Right lobe of liver (tissue), 4 donors: ENCODE results near the gene CACNA1E.

ENCODE experiments used
- POLR2A ChIP-seq: fragments of 450-650 bp; IDR thresholded peaks from one replicate; pipeline ENCODE4 v1.6.1; 2017; ENCODE audit warnings: antibody characterized with exemption, mild to moderate bottlenecking
- TF ChIP-seq, protein P1 (sequence below), 4 donors: fragments of 200-600 bp in 3 of 4; fragments of 450-650 bp in 1 of 4; IDR thresholded peaks; one replicate each; pipeline versions ENCODE4 v1.5.1 to v1.8.0; 2016 to 2022; ENCODE audit warnings: antibody characterized with exemption in 4 of 4, mild to moderate bottlenecking in 2 of 4
- donor health status: DM: no; HTN: no; CAD: no.
- donor health status: DM: no; HTN: no; CAD: no.
- donor health status: DM: no; HTN: yes; CAD: no.

DNA sequence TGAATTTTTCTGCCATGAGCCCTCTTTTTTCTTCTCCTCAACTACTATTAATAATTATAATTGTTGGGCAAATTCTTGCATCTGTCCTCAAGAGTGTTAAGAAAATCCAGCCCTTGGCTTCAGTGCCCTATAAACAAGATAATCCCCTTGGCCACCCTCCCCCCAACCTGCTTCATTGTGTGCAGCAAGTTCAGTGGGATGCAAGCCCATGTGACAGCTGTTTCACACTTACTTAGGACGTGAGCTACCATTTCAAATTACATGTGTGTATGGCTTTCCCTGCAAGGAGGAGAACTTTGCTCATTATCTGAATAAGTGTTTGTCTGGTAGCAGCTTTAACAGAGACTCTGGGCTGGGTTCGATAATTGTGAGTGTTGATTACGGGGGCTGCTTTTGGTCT, 276.2 kb downstream of the CACNA1E start:
- TF ChIP-seq, protein P1, sequence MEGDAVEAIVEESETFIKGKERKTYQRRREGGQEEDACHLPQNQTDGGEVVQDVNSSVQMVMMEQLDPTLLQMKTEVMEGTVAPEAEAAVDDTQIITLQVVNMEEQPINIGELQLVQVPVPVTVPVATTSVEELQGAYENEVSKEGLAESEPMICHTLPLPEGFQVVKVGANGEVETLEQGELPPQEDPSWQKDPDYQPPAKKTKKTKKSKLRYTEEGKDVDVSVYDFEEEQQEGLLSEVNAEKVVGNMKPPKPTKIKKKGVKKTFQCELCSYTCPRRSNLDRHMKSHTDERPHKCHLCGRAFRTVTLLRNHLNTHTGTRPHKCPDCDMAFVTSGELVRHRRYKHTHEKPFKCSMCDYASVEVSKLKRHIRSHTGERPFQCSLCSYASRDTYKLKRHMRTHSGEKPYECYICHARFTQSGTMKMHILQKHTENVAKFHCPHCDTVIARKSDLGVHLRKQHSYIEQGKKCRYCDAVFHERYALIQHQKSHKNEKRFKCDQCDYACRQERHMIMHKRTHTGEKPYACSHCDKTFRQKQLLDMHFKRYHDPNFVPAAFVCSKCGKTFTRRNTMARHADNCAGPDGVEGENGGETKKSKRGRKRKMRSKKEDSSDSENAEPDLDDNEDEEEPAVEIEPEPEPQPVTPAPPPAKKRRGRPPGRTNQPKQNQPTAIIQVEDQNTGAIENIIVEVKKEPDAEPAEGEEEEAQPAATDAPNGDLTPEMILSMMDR (IDR thresholded peaks at IDR 0.05): no peak
- no peak for TF ChIP-seq POLR2A
